Gastroesophageal sphincter (tissue), 3 donors: Measurements from ENCODE around the gene NEK7.

Experiments used
- CTCF ChIP-seq, 4 experiments: fragments of 200-600 bp in 2 of 4; fragments of 450-650 bp in 2 of 4; sonication (generic) in 1 of 4; IDR thresholded peaks; one replicate each; pipeline ENCODE4 v1.5.1; 2017 to 2019; ENCODE audit warnings: antibody characterized with exemption in 4 of 4, mild to moderate bottlenecking in 2 of 4, moderate library complexity in 2 of 4
- EP300 ChIP-seq: sonication (generic); formaldehyde crosslinking; IDR thresholded peaks from one replicate; pipeline ENCODE4 v1.6.1; 2017; ENCODE audit warnings: antibody characterized with exemption, mild to moderate bottlenecking

- TF ChIP-seq CTCF (IDR thresholded peaks at IDR 0.05) = no peak
- no peak for TF ChIP-seq EP300
Observed at GRCh38 chr1:198184516-198184915, 27.7 kb downstream of the NEK7 start.
